ENCODE data around the gene TMPRSS11F. TPM values are rescaled to one million over a fixed set of nuclear protein-coding genes. Genes with fewer than 3 reads are reported as not detected.

Gene TMPRSS11F
- total RNA-seq, 2 experiments from 2014 or later, result not detected

DNA sequence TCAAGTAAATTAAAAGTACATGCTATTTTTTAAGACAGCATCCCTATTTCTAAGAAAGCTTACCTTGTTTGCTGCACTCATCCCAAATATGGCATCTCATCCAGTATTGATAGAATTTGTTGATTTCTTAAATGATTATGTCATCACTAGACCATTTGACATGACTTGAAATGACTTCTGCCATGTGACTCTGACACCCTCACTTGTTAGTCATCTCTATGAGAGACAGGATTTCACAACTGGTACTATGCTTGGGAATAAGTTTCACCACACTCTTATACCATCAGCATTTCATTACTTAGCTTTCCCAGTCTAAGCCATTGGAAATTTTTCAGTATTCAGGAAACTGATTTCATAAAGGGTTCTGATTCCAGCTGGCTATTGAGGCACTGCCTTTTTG, 55.3 kb downstream of the TMPRSS11F start:
- CTCF ChIA-PET, result no interaction called here

DNA sequence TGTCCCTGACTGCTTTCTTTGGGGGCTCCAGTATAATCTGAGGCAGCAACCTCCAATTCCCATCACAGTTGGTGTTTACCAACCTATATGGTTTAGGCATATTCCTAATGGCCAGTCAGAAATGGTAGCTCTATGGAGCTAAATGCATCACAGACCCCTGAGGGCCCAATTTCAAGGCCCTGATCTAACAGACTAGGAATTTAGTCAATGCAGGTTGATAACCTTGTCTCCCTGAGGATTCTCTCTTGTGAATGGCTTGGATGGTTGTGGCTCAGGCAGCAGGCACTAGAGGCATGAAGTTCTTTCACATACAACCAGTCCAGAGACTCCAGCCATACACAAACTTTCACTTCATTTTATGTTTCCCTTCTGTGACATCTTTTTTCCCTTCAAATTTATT, 59.4 kb downstream of the TMPRSS11F start:
- no peaks in the 10 kb centered on the region for H3K9me3 Mint-ChIP-seq
- no peak overlapping the region for H3K4me3 Mint-ChIP-seq
- H3K27ac Mint-ChIP-seq, result no peak overlapping the region
- intact Hi-C loops (cut with micrococcal nuclease), result no loop called here
- no peaks in the 10 kb centered on the region for H3K4me1 Mint-ChIP-seq (ENCODE audit: low read depth)
- no peaks in the 10 kb centered on the region for H3K36me3 Mint-ChIP-seq (ENCODE audit: low read depth)
- no peak for DNase-seq
- H3K27me3 Mint-ChIP-seq (ENCODE audit: low read depth), result peaks cover 2% of the 10 kb centered on the region
- CTCF ChIA-PET, result no interaction called here

More for the DNA sequence above, 55.3 kb downstream of the TMPRSS11F start:
- Mint-ChIP-seq H3K4me1 (ENCODE audit: low read depth) (no peaks in the 10 kb centered on the region), H3K36me3 (ENCODE audit: low read depth) (no peaks in the 10 kb centered on the region), H3K9me3 (no peaks in the 10 kb centered on the region), H3K27ac (no peak overlapping the region), H3K27me3 (ENCODE audit: low read depth) (peaks cover 2% of the 10 kb centered on the region), H3K4me3 (no peak overlapping the region)
- no peak for DNase-seq
- intact Hi-C loops (cut with micrococcal nuclease), result no loop called here

DNA sequence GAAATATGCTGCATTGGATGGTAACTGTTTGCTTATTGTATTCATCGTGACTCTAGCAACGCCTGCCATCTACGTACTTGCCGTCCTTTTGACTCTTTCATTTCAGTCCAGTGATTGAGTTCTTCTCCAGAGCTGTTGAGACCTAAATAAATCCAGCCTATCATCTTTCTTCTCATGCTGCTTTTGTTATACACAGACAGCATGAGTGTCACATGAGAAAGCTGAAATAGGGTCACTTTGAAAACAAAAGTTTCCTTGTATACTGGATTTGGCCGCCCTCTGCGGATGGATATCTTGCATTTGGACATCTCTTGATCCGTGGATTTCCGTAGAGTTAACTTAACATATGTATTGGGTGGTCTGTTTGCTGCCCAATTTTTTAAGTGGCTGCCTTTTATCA, 67.2 kb downstream of the TMPRSS11F start:
- no peaks in the 10 kb centered on the region for H3K9me3 Mint-ChIP-seq
- peaks cover 2% of the 10 kb centered on the region for H3K27me3 Mint-ChIP-seq (ENCODE audit: low read depth)
- H3K27ac Mint-ChIP-seq, result no peak overlapping the region
- no peaks in the 10 kb centered on the region for H3K4me1 Mint-ChIP-seq (ENCODE audit: low read depth)
- intact Hi-C loops (cut with micrococcal nuclease), result no loop called here
- CTCF ChIA-PET, result no interaction called here
- H3K4me3 Mint-ChIP-seq, result no peak overlapping the region
- no peak for DNase-seq
- H3K36me3 Mint-ChIP-seq (ENCODE audit: low read depth), result no peaks in the 10 kb centered on the region

DNA sequence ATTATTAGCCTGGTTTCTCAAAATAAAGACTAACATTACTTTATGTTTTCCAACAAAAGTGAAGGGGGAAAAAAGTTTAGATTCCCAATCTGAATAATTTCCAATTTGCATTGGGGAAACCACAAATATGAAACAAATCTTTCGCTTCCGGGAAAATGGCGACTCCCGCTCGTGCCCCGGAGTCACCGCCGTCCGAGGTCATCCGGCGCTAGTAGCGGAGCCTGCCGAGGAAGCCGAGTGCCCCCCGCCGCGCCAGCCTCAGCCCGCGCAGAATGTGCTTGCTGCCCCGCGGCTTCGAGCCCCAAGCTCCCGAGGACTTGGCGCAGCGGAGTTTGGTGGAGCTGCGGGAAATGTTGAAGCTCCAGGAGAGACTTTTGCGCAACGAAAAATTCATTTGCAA, 91.4 kb downstream of the TMPRSS11F start:
- DNase-seq, result no peak
- H3K36me3 Mint-ChIP-seq (ENCODE audit: low read depth), result no peaks in the 10 kb centered on the region
- no peaks in the 10 kb centered on the region for H3K9me3 Mint-ChIP-seq
- no peak overlapping the region for H3K27ac Mint-ChIP-seq
- H3K27me3 Mint-ChIP-seq (ENCODE audit: low read depth), result no peaks in the 10 kb centered on the region
- CTCF ChIA-PET, result interaction anchor here (0.6 kb wide), 1 partner anchor 37 kb away, joined by 3 read pairs; no protein-coding TSS in a partner anchor
- intact Hi-C loops (cut with micrococcal nuclease), result no loop called here
- H3K4me1 Mint-ChIP-seq (ENCODE audit: low read depth), result no peaks in the 10 kb centered on the region
- H3K4me3 Mint-ChIP-seq, result no peak overlapping the region

DNA sequence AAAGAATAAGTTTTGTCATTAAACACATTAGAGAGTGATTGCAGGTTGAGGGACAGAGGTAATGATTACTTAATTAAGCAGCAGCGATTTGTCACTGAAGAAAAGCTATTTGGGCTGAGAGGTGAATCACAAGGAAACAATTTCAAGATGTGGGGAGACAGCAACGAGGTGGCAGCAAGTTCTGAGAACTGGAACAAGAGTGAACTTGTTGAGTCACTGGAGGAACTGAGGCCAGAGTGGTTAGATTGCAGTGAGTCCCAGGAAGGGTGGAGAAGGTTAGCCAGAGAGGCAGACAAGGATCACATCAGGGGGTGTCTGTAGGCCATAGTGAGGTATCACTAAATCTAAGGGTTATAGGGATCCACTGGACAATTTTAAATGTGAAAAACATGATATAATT, 108.5 kb downstream of the TMPRSS11F start:
- CTCF ChIA-PET, result no interaction called here
- Mint-ChIP-seq H3K36me3 (ENCODE audit: low read depth) (no peaks in the 10 kb centered on the region), H3K9me3 (no peaks in the 10 kb centered on the region), H3K27ac (no peak overlapping the region), H3K4me3 (no peak overlapping the region), H3K27me3 (ENCODE audit: low read depth) (no peaks in the 10 kb centered on the region), H3K4me1 (ENCODE audit: low read depth) (no peaks in the 10 kb centered on the region)
- intact Hi-C loops (cut with micrococcal nuclease), result no loop called here
- no peak for DNase-seq

DNA sequence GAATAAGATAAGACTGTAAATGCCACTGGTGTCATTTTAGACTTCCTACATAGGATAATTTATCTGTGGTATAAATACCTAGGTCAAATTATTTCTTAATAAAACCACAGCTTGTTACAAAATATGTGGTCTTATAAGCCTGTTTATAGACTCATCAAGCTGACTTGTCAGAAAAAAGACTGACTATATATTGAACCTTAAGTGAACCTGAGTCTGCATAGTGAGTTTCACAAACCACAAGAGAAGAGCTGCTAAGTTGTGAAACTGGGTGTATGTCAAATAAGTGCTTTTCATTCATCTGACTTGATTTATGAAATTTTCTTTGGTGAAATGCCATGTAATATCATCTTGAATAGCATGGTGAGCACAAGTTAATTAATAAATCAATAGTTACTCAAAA, 118.0 kb downstream of the TMPRSS11F start:
- H3K4me1 Mint-ChIP-seq (ENCODE audit: low read depth), result no peaks in the 10 kb centered on the region
- intact Hi-C loops (cut with micrococcal nuclease), result no loop called here
- H3K27me3 Mint-ChIP-seq (ENCODE audit: low read depth), result no peaks in the 10 kb centered on the region
- DNase-seq, result no peak
- H3K36me3 Mint-ChIP-seq (ENCODE audit: low read depth), result no peaks in the 10 kb centered on the region
- H3K9me3 Mint-ChIP-seq, result peaks cover 1% of the 10 kb centered on the region
- no peak overlapping the region for H3K27ac Mint-ChIP-seq
- no peak overlapping the region for H3K4me3 Mint-ChIP-seq
- CTCF ChIA-PET, result no interaction called here

Other genes starting within 250 kb of the TMPRSS11F start
- gene TMPRSS11D, start 245.9 kb downstream of the TMPRSS11F start, total RNA-seq, result not detected
- gene TMPRSS11A, start 166.4 kb downstream of the TMPRSS11F start, total RNA-seq, result not detected
- not detected for gene TMPRSS11B, start 115.8 kb upstream of the TMPRSS11F start, total RNA-seq
- 10 to 100 TPM; 76.3 to 81.0 TPM for gene YTHDC1, start 220.2 kb upstream of the TMPRSS11F start, total RNA-seq